Bronchial epithelial cell (primary cell): ENCODE results near the gene LIPE. TPM values are rescaled to one million over a fixed set of nuclear protein-coding genes. Genes with fewer than 3 reads are reported as not detected.

Experiments
- DNase-seq: peaks from one replicate; pipeline ENCODE4 v3.0.0-alpha.2; 2010; ENCODE audit warnings: low read depth
- FAIRE-seq: peaks from 2 replicates; lab custom pipeline; 2011; peaks lifted over from hg19 to GRCh38; lab: Jason Lieb, UNC
- H3K27me3 ChIP-seq: 2 replicates; pipeline ENCODE4 v1.5.1; 2011; ENCODE audit warnings: low read length; ENCODE audit not compliant: control insufficient read depth, insufficient read depth
- H3K36me3 ChIP-seq: 2 replicates; pipeline ENCODE4 v1.5.1; 2011; ENCODE audit warnings: low read length; ENCODE audit not compliant: control insufficient read depth, insufficient read depth
- H3K4me3 ChIP-seq: 2 replicates; pipeline ENCODE4 v1.5.1; 2011; ENCODE audit warnings: mild to moderate bottlenecking, low read depth, low read length, control low read depth
- total RNA-seq: library from RNA; depleted of rRNA; stranded (reverse); fragments of >200 nt; gene quantifications from 2 replicates; pipeline ENCODE4 v1.2.1, GENCODE V29; 2014
- TF ChIP-seq, protein P1 (sequence below): IDR thresholded peaks from 2 replicates; pipeline ENCODE4 v1.5.1; 2011; ENCODE audit warnings: mild to moderate bottlenecking, moderate library complexity, low read length, control low read depth, inconsistent platforms; ENCODE audit not compliant: insufficient read depth, severe bottlenecking

Gene LIPE
- total RNA-seq, 1 donor from 2014 or later, result 7.6 TPM

DNA sequence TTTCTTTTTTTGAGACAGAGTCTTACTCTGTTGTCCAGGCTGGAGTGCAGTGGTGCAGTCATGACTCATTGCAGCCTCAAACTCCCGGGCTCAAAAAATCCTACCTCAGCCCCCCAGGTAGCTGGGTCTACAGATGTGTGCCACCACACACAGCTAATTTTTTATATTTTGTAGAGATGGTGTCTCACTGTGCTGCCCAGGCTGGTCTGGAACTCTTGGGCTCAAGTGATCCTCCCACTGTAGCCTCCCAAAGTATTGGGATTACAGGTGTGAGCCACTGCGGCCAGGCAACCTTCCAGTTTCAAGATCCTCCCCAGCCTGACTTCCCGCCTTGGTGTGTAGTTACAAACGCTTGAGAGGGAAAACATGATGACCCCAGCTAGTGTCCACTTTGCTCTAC is 59.3 kb downstream of the LIPE start:
- no peaks in the 10 kb centered on the region for H3K27me3 ChIP-seq
- TF ChIP-seq, protein P1, sequence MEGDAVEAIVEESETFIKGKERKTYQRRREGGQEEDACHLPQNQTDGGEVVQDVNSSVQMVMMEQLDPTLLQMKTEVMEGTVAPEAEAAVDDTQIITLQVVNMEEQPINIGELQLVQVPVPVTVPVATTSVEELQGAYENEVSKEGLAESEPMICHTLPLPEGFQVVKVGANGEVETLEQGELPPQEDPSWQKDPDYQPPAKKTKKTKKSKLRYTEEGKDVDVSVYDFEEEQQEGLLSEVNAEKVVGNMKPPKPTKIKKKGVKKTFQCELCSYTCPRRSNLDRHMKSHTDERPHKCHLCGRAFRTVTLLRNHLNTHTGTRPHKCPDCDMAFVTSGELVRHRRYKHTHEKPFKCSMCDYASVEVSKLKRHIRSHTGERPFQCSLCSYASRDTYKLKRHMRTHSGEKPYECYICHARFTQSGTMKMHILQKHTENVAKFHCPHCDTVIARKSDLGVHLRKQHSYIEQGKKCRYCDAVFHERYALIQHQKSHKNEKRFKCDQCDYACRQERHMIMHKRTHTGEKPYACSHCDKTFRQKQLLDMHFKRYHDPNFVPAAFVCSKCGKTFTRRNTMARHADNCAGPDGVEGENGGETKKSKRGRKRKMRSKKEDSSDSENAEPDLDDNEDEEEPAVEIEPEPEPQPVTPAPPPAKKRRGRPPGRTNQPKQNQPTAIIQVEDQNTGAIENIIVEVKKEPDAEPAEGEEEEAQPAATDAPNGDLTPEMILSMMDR, result no peak
- no peak overlapping the region for H3K4me3 ChIP-seq
- DNase-seq (no peak), FAIRE-seq (no peak)
- peaks cover 1% of the 10 kb centered on the region for H3K36me3 ChIP-seq

DNA sequence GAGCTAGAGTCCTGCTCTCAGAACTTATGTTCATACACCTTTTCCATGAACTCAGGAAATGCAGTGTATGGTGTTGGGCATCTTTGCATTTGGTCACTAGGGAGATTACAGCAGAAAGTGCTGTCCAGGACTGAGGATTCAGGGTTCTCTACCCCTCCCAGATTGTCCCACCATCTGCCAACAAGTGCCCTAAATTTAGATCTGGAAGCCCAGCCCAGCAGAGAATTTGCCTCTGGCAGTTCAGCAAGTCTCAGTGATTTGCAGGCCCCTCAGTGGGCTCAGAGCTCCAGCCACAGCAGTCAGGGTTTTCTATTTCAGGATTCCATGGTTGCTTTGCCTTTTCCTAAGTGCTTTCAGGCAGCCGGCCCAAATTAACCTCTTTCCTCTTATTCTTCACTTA is 60.5 kb downstream of the LIPE start:
- DNase-seq (no peak), FAIRE-seq (no peak)
- Histone ChIP-seq H3K27me3 (no peaks in the 10 kb centered on the region), H3K36me3 (peaks cover 1% of the 10 kb centered on the region), H3K4me3 (no peak overlapping the region)
- TF ChIP-seq, protein P1, result no peak

DNA sequence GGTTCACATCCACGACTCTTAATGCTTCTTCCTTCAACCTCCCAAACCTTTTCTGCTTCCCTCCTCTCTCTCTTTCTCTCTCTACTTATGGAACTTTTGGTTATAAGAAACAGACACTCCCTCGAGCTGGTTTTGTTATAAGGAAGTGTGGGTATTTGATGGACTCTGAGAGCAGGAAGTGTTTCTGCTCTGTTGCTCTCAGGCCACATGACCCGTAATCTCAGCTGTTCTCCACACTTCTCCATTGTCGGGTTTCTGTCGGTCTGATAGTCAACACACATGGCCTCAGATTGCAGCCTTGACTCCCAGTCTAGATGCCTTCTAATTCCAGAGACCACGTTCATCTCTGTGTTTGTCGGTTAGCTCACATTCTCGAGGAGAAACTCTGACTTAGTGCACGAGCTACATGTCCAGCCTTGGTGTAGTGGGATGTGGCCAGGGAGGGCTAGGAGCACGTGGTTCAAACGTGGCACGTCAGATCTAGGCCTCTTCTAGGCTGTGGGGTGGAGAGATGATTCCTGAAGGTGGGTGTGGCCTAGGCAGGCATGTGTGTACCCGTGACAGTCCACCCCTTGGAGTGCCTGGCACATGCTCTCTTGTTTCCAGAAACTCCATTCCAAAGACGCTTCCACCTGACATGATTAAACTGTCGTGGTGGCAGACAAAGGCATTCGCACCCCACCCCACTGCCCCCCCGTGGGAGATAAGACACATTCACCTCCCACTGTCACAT is 63.4 kb downstream of the LIPE start:
- Histone ChIP-seq H3K27me3 (no peaks in the 10 kb centered on the region), H3K36me3 (peaks cover 1% of the 10 kb centered on the region), H3K4me3 (no peak overlapping the region)
- FAIRE-seq (peak; percentile 40), DNase-seq (no peak)
- TF ChIP-seq, protein P1, result no peak

DNA sequence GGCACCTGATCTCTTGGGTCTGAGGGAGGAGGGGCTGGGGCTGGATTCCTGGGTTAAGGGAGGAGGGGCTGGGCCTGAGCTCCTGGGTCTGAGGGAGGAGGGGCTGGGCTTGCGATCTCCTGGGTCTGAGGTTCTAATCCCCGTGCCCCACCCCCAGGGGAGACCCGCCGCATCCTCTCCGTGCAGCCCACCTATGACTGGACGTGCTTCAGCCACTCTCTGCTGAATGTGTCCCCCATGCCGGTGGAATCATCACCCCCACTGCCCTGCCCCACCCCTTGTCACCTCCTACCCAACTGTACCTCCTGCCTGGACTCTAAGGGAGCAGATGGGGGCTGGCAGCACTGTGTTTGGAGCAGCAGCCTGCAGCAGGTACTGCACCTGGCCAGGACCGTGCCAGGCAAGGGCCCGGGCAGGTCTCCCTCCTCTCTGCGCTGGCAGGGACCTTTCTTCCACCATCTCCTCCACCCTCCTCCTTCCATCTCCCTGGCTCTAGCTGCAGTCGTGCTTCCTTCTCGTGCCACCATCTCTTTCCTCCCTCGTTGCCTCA is 64.2 kb downstream of the LIPE start:
- no peaks in the 10 kb centered on the region for H3K27me3 ChIP-seq
- no peak overlapping the region for H3K4me3 ChIP-seq
- peaks cover 1% of the 10 kb centered on the region for H3K36me3 ChIP-seq
- no peak for DNase-seq
- FAIRE-seq, result no peak
- TF ChIP-seq, protein P1, result no peak

DNA sequence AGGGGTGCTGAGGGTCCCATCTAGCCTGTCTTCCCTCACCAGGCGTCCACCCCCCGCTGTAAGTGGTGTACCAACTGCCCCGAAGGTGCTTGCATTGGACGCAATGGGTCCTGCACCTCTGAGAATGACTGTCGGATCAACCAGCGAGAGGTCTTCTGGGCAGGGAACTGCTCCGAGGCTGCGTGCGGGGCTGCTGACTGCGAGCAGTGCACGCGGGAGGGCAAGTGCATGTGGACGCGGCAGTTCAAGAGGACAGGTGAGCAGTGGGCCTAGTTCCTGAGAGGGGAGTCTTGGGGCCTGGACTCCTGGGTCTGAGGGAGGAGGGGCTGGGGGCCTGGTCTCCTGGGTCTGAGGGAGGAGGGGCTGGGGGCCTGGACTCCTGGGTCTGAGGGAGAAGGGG is 64.8 kb downstream of the LIPE start:
- Histone ChIP-seq H3K27me3 (no peaks in the 10 kb centered on the region), H3K36me3 (peaks cover 1% of the 10 kb centered on the region), H3K4me3 (no peak overlapping the region)
- FAIRE-seq, result no peak
- TF ChIP-seq, protein P1, result no peak
- no peak for DNase-seq
